HepG2 (cell line): ENCODE measurements around the gene SLC2A5. TPM values are rescaled to one million over a fixed set of nuclear protein-coding genes. Genes with fewer than 3 reads are reported as not detected.

Source experiments
- ATAC-seq: fragments of 200-7000 bp; cut with Tn5 transposase; 3 replicates; pipeline ENCODE4 v1.9.1; 2020; ENCODE audit warnings: mild to moderate bottlenecking, moderate library complexity
- BruUV-seq: library from RNA; stranded (reverse); fragments of 400-500 nt; replicated peaks from 2 replicates; lab custom pipeline; 2021; lab: Mats Ljungman, UMichigan
- CTCF ChIA-PET: fragments of 300-600 bp; formaldehyde crosslinking; extraction: SDS; loops from one replicate; lab custom pipeline; 2021; ENCODE audit warnings: low total read pairs, inconsistent platforms, low intra/inter-chr PET ratio; lab: Yijun Ruan, JAX
- POLR2A ChIA-PET: fragments of 350-600 bp; sonication (Branson Sonifier 250); formaldehyde crosslinking; loops from one replicate; lab custom pipeline; 2020; ENCODE audit warnings: antibody characterized with exemption, inconsistent platforms; lab: Yijun Ruan, JAX
- DNase-seq: peaks from one replicate; pipeline ENCODE4 v3.0.0-alpha.2; 2015; ENCODE audit warnings: low spot score
- FAIRE-seq: peaks from 3 replicates; lab custom pipeline; 2011; peaks lifted over from hg19 to GRCh38; lab: Jason Lieb, UNC
- H2AFZ ChIP-seq: one replicate; pipeline ENCODE4 v1.6.1; 2011; ENCODE audit warnings: low read length, inconsistent platforms
- H3K27ac ChIP-seq: fragments of 300-600 bp; 3 replicates; pipeline ENCODE4 v1.8.0; 2011; ENCODE audit warnings: mixed run types, mild to moderate bottlenecking, mixed read lengths, low read length, inconsistent platforms; ENCODE audit not compliant: insufficient read depth; ENCODE audit errors: extremely low read length
- H3K27me3 ChIP-seq, 2 experiments: fragments of 200-600 bp in 1 of 2; 2 replicates in 1 of 2; 3 replicates in 1 of 2; pipeline versions ENCODE4 v1.6.0 to v1.8.0; 2011; ENCODE audit warnings: low read length in 2 of 2, mild to moderate bottlenecking in 2 of 2, moderate library complexity in 2 of 2, inconsistent platforms in 1 of 2; ENCODE audit not compliant: insufficient read depth in 2 of 2, control insufficient read depth in 1 of 2
- H3K36me3 ChIP-seq, 2 experiments: fragments of 200-600 bp in 1 of 2; replicated peaks in 1 of 2; 2 replicates in 1 of 2; 3 replicates in 1 of 2; pipeline versions ENCODE4 v1.5.1 to v1.8.0; 2011; ENCODE audit warnings: low read length in 2 of 2, inconsistent platforms in 1 of 2; ENCODE audit not compliant: insufficient read depth in 2 of 2, control insufficient read depth in 1 of 2
- H3K4me1 ChIP-seq: 2 replicates; pipeline ENCODE4 v1.5.1; 2012; ENCODE audit warnings: low read length, inconsistent platforms; ENCODE audit not compliant: insufficient read depth
- H3K4me2 ChIP-seq: 2 replicates; pipeline ENCODE4 v1.6.0; 2011; ENCODE audit warnings: low read depth, low read length, inconsistent platforms
- H3K4me3 ChIP-seq, 3 experiments: fragments of 200-600 bp in 1 of 3; sonication (generic), shearing (Covaris generic) in 1 of 3; replicated peaks in 1 of 3; 2 replicates each; pipeline ENCODE4 v1.5.1; 2011 to 2016; ENCODE audit warnings: low read length in 3 of 3, inconsistent platforms in 2 of 3, low read depth in 2 of 3, mild to moderate bottlenecking in 2 of 3, control low read depth in 1 of 3, mixed read lengths in 1 of 3; ENCODE audit not compliant: insufficient read depth in 1 of 3
- H3K79me2 ChIP-seq: one replicate; pipeline ENCODE4 v1.6.1; 2011; ENCODE audit warnings: low read length, inconsistent platforms; ENCODE audit not compliant: insufficient read depth
- H3K9ac ChIP-seq: 2 replicates; pipeline ENCODE4 v1.6.0; 2011; ENCODE audit warnings: mild to moderate bottlenecking, low read depth, low read length, inconsistent platforms; ENCODE audit not compliant: insufficient read depth
- H3K9me3 ChIP-seq: 2 replicates; pipeline ENCODE4 v1.5.1; 2012; ENCODE audit warnings: mild to moderate bottlenecking, low read length
- H4K20me1 ChIP-seq: 2 replicates; pipeline ENCODE4 v1.6.0; 2011; ENCODE audit warnings: inconsistent platforms, mild to moderate bottlenecking, low read length, moderate library complexity; ENCODE audit not compliant: insufficient read depth
- AGO1 ChIP-seq: fragments of 200-400 bp; formaldehyde crosslinking; IDR thresholded peaks from 2 replicates; pipeline ENCODE4 v1.6.1; 2017; ENCODE audit warnings: mild to moderate bottlenecking, low read depth, low read length, moderate library complexity; ENCODE audit not compliant: poor library complexity, severe bottlenecking
- CREM ChIP-seq, 2 experiments: sonication (generic) in 1 of 2; formaldehyde crosslinking in 1 of 2; IDR thresholded peaks; 2 replicates each; pipeline versions ENCODE4 v1.4.0 to v1.6.1; 2016 to 2020; ENCODE audit warnings: antibody characterized with exemption in 1 of 2, mild to moderate bottlenecking in 1 of 2, missing genetic modification reagents in 1 of 2
- IRX3 ChIP-seq: sonication (generic); formaldehyde crosslinking; IDR thresholded peaks from 2 replicates; pipeline ENCODE4 v1.8.1; 2023; ENCODE audit warnings: mild to moderate bottlenecking, low read depth, missing genetic modification reagents, borderline replicate concordance
- RBFOX2 ChIP-seq: fragments of 200-400 bp; formaldehyde crosslinking; IDR thresholded peaks from 2 replicates; pipeline ENCODE4 v1.6.1; 2017; ENCODE audit warnings: low read depth, mild to moderate bottlenecking, low read length
- SP5 ChIP-seq: IDR thresholded peaks from 2 replicates; pipeline ENCODE4 v1.6.1; 2016; ENCODE audit warnings: low read depth, borderline replicate concordance
- ZBED4 ChIP-seq: sonication (generic); formaldehyde crosslinking; IDR thresholded peaks from 2 replicates; pipeline ENCODE4 v1.4.0; 2020; ENCODE audit warnings: missing genetic modification reagents, borderline replicate concordance
- ZBTB10 ChIP-seq: sonication (generic); formaldehyde crosslinking; IDR thresholded peaks from 2 replicates; pipeline ENCODE4 v1.4.0; 2020; ENCODE audit warnings: missing genetic modification reagents, borderline replicate concordance
- ZNF143 ChIP-seq: sonication (generic); formaldehyde crosslinking; IDR thresholded peaks from 2 replicates; pipeline ENCODE4 v1.4.0; 2020; ENCODE audit warnings: missing genetic modification reagents
- ZNF563 ChIP-seq: sonication (generic); formaldehyde crosslinking; IDR thresholded peaks from 2 replicates; pipeline ENCODE4 v1.8.0; 2022; ENCODE audit warnings: mild to moderate bottlenecking, moderate library complexity, missing genetic modification reagents
- ZNF597 ChIP-seq: sonication (generic); formaldehyde crosslinking; IDR thresholded peaks from 2 replicates; pipeline ENCODE4 v1.5.0; 2020; ENCODE audit warnings: missing genetic modification reagents
- WGBS: methylation state at CpG from one replicate; pipeline ENCODE4 v1.1.6; 2017; ENCODE audit warnings: low lambda C conversion rate; 5-methylcytosine and 5-hydroxymethylcytosine counted together
- in situ Hi-C: cut with HindIII; loops from 2 replicates; pipeline ENCODE4 v1.10.0; 2017; ENCODE audit warnings: low pct_unique_long_range_greater_than_20kb; ENCODE audit not compliant: extremely low pct_ligation_motif_present
- intact Hi-C: fragments of 100-400 bp; cut with micrococcal nuclease; formaldehyde crosslinking; loops from one replicate; pipeline ENCODE4 v1.10.0; 2022; ENCODE audit not compliant: unreplicated experiment
- polyA plus RNA-seq, 8 experiments: library from polyadenylated mRNA; depleted of rRNA in 3 of 8; stranded (reverse) in 7 of 8; unstranded in 1 of 8; fragments of >200 nt; fragmentation: Illumina TruSeq in 4 of 8; extraction: Trizol in 4 of 8; gene quantifications; 2 replicates each; pipeline versions ENCODE4 v1.2.1 to v1.2.3, GENCODE V29; 2011 to 2016; ENCODE audit warnings: low read depth in 4 of 8, missing spikeins in 1 of 8, mixed read lengths in 1 of 8; ENCODE audit not compliant: insufficient read depth in 1 of 8
- total RNA-seq, 5 experiments: library from RNA; depleted of rRNA; stranded (reverse); fragments of >200 nt; fragmentation: Illumina TruSeq; extraction: Trizol; gene quantifications; 2 replicates each; pipeline ENCODE4 v1.2.3, GENCODE V29; 2016; ENCODE audit warnings: low read depth in 1 of 5

SLC2A5 gene
- total and polyA plus RNA-seq, 2 of the 13 experiments (the other 11 are each of a cell fraction or from before 2014, with no cell fraction given): 0.04 to 0.54 TPM

GRCh38 chr1:9019896-9020295, 49.5 kb downstream of the SLC2A5 start:
- ChIA-PET POLR2A (no interaction called here), CTCF (no interaction called here)
- no peak overlapping the region for H3K9ac ChIP-seq
- no peak overlapping the region for H3K4me3 ChIP-seq
- H3K79me2 ChIP-seq: no peaks in the 10 kb centered on the region
- no peaks in the 10 kb centered on the region for H4K20me1 ChIP-seq
- no peaks in the 10 kb centered on the region for H3K36me3 ChIP-seq
- no peak for ATAC-seq
- 13% methylated on average over 4 of the region's 4 CpGs for WGBS
- no peaks in the 10 kb centered on the region for H3K9me3 ChIP-seq
- no peak for DNase-seq
- intact Hi-C loops (no loop called here), in situ Hi-C loops (no loop called here)
- peaks cover 11% of the 10 kb centered on the region for H3K4me1 ChIP-seq
- no peak overlapping the region for H3K4me2 ChIP-seq
- no TSS peak for BruUV-seq
- no peak for TF ChIP-seq ZBED4 (CRISPR knock-in tag)
- no peak for TF ChIP-seq AGO1
- no peak for TF ChIP-seq ZNF143 (CRISPR knock-in tag)
- no peak for TF ChIP-seq SP5 (CRISPR knock-in tag)
- TF ChIP-seq ZNF563 (CRISPR knock-in tag): no peak
- no peak for TF ChIP-seq RBFOX2
- no peak for TF ChIP-seq CREM (IDR thresholded peaks at IDR 0.05)
- no peak for TF ChIP-seq CREM (CRISPR knock-in tag; IDR thresholded peaks at IDR 0.05)
- no peak for TF ChIP-seq ZNF597 (CRISPR knock-in tag)
- no peak for TF ChIP-seq ZBTB10 (CRISPR knock-in tag)
- TF ChIP-seq IRX3: no peak
- no peak for FAIRE-seq
- no peak overlapping the region for H3K27ac ChIP-seq
- no peak overlapping the region for H2AFZ ChIP-seq
- H3K27me3 ChIP-seq: peaks cover 0 to 25% of the 10 kb centered on the region in 2 experiments; a peak in 3 of 5 replicates
